KOPT-K1 (cell line): ENCODE results near the gene CHCHD3.
"Not testable (repeated sequence)": the region's sequence is repeated elsewhere in the genome, so short reads cannot be mapped to it uniquely, and the experiment has no call there.

Source experiments
- H3K27ac ChIP-seq: fragments of 200-600 bp; sonication (generic); 2 replicates; pipeline ENCODE4 v1.5.1; 2016; ENCODE audit warnings: antibody characterized with exemption, mild to moderate bottlenecking, low read depth, low read length; ENCODE audit not compliant: poor library complexity, severe bottlenecking
- H3K36me3 ChIP-seq: fragments of 200-600 bp; sonication (generic); 2 replicates; pipeline ENCODE4 v1.5.1; 2017; ENCODE audit warnings: antibody characterized with exemption, mild to moderate bottlenecking, low read length, moderate library complexity; ENCODE audit not compliant: insufficient read depth
- H3K9me3 ChIP-seq: fragments of 200-600 bp; sonication (generic); 2 replicates; pipeline ENCODE4 v1.5.1; 2017; ENCODE audit warnings: antibody characterized with exemption, low read length, mild to moderate bottlenecking; ENCODE audit not compliant: insufficient read depth, poor library complexity, severe bottlenecking

Gene CHCHD3

DNA sequence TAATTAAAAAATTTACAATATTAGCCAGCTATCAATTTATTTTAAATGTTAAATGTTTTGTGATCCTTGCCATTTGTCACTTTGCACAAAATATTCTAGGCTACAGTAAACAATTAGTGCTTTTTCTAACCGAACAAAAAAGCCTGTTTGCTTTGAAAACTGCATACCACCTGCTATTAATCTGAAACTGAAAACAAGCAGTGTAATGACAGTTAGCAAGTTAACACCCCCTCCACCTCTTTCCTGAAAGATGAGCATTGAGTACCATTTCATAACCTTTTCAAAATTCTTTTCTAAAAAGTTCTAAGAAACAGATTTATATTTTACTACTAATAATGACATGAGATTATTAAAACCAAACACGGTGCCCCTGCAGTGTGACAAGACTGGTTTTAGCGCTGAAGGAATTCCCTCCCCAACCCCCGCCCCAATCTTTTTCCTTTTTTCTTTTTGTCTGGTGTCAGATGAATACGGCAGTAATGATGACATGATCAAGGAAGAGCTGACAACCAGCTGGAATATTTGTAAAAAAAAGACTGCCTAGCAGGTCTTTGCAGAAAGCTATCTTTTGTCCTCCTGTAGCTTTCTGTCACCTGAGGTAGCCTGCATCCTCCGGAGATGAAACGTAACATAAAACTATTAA is 175.6 kb downstream of the CHCHD3 start:
- Histone ChIP-seq H3K36me3 (peaks cover 21% of the 10 kb centered on the region), H3K9me3 (peaks cover 7% of the 10 kb centered on the region), H3K27ac (no peak overlapping the region)

GRCh38 chr7:132905136-132905535 is 176.8 kb downstream of the CHCHD3 start:
- not testable (repeated sequence) for H3K9me3 ChIP-seq, H3K27ac ChIP-seq
- peaks cover 18% of the 10 kb centered on the region for H3K36me3 ChIP-seq

GRCh38 chr7:132904209-132904608 is 177.7 kb downstream of the CHCHD3 start:
- peaks cover 7% of the 10 kb centered on the region for H3K9me3 ChIP-seq
- H3K27ac ChIP-seq: no peak overlapping the region
- H3K36me3 ChIP-seq: peaks cover 18% of the 10 kb centered on the region

- H3K36me3 ChIP-seq: peaks cover 23% of the 10 kb centered on the region
- not testable (repeated sequence) for H3K9me3 ChIP-seq, H3K27ac ChIP-seq
Measured at GRCh38 chr7:132902294-132902693, 179.6 kb downstream of the CHCHD3 start.

GRCh38 chr7:132901241-132901640 is 180.6 kb downstream of the CHCHD3 start:
- Histone ChIP-seq H3K36me3 (peaks cover 27% of the 10 kb centered on the region), H3K9me3 (peaks cover 7% of the 10 kb centered on the region), H3K27ac (no peak overlapping the region)

- H3K36me3 ChIP-seq: peaks cover 28% of the 10 kb centered on the region
- H3K9me3 ChIP-seq: peaks cover 11% of the 10 kb centered on the region
- H3K27ac ChIP-seq: no peak overlapping the region
Measured at GRCh38 chr7:132899833-132900232, 182.1 kb downstream of the CHCHD3 start.

DNA sequence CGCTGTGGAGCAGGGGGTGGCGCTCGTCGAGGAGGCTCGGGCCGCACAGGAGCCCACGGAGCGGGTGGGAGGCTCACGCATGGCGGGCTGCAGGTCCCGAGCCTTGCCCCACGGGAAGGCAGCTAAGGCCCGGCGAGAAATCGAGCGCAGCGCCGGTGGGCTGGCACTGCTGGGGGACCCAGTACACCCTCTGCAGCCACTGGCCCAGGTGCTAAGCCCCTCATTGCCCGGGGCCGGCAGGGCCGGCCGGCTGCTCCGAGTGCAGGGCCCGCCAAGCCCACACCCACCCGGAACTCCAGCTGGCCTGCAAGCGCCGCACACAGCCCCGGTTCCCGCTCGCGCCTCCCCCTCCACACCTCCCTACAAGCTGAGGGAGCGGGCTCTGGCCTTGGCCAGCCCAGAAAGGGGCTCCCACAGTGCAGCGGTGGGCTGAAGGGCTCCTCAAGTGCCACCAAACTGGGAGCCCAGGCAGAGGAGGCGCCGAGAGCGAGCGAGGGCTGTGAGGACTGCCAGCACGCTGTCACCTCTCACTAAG is 183.2 kb downstream of the CHCHD3 start:
- H3K27ac ChIP-seq: not testable (repeated sequence)

DNA sequence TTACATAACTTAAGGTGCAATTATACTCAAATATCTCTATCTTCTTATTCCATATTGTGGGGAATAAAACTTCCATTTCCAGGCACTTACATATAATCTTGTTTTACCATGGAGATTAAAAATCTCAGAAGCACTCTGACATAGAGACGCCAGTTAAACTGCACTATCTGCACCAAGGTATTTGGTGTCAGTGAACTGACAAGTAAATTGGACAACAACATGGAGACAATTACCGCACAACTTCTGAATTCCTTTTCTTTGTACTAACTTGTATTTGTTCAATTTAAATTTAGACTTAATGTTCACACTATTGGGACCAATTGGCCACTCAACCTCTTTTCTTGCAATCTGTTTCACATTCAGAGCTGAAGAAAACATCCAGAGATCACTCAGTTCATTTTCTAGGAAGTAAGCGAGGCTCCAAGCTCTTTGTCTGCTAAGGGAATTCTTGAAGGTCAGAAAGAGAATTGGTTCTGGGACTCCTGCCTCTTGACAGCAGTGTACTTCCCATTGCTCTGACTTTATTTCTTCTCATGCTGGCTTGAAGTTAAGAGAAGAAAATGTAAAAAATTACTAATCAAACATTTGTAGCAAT is 184.7 kb downstream of the CHCHD3 start:
- peaks cover 34% of the 10 kb centered on the region for H3K36me3 ChIP-seq
- peaks cover 30% of the 10 kb centered on the region for H3K9me3 ChIP-seq
- no peak overlapping the region for H3K27ac ChIP-seq

More for the DNA sequence above, 183.2 kb downstream of the CHCHD3 start:
- H3K36me3 ChIP-seq: peaks cover 30% of the 10 kb centered on the region
- peaks cover 23% of the 10 kb centered on the region for H3K9me3 ChIP-seq

GRCh38 chr7:132895231-132895630 is 186.7 kb downstream of the CHCHD3 start:
- Histone ChIP-seq H3K27ac (no peak overlapping the region), H3K36me3 (peaks cover 34% of the 10 kb centered on the region), H3K9me3 (peaks cover 30% of the 10 kb centered on the region)

- no peak overlapping the region for H3K27ac ChIP-seq
- peaks cover 34% of the 10 kb centered on the region for H3K36me3 ChIP-seq
- H3K9me3 ChIP-seq: peaks cover 30% of the 10 kb centered on the region
Measured at GRCh38 chr7:132893560-132893959, 188.3 kb downstream of the CHCHD3 start.

DNA sequence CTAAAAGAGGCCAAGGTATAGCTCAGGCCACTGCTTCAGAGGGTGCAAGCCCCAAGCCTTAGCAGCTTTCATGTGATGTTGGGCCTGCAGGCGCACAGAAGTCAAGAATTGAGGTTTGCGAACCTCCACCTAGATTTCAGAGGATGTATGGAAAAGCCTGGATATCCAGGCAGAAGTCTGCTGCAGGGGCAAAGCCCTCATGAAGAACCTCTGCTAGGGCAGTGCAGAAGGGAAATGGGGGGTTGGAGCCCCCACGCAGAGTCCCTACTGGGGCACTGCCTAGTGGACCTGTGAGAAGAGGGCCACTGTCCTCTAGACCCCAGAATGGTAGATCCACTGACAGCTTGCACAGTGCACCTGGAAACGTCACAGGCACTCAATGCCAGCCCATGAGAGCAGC is 189.1 kb downstream of the CHCHD3 start:
- H3K9me3 ChIP-seq: peaks cover 30% of the 10 kb centered on the region
- H3K27ac ChIP-seq: not testable (repeated sequence)
- peaks cover 33% of the 10 kb centered on the region for H3K36me3 ChIP-seq

GRCh38 chr7:132891554-132891953 is 190.3 kb downstream of the CHCHD3 start:
- Histone ChIP-seq H3K36me3 (peaks cover 24% of the 10 kb centered on the region), H3K9me3 (peaks cover 30% of the 10 kb centered on the region), H3K27ac (no peak overlapping the region)

DNA sequence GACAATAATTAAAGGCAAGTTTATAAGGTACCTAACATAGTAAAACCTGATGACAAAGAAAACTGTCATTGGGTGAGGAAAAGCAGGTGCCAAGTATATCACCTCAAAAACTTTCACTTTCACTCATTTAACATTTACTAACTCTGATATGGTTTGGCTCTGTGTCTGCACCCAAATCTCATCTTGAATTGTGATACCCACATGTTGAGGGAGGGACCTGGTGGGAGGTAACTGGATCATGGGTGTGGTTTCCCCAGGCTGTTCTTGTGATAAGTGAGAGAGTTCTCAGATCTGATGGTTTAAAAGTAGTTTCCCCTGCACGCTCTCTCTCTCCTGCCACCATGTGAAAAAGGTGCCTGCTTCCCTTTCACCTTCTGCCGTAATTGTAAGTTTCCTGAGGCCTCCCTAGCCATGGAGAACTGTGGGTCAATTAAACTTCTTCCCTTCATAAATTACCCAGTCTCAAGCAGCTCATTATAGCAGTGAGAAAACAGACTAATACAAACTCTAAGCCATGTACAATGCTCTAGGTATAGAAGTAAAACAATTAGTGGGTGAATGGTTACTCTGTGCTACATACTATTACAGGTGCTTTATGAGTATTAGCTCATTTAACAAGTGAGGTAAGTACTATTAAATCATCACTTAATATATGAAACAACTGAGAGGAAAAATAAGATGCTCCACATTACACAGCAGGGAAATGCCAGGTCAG is 199.0 kb downstream of the CHCHD3 start:
- H3K9me3 ChIP-seq: no peaks in the 10 kb centered on the region
- peaks cover 26% of the 10 kb centered on the region for H3K36me3 ChIP-seq
- H3K27ac ChIP-seq: no peak overlapping the region

GRCh38 chr7:132881317-132881716 is 200.6 kb downstream of the CHCHD3 start:
- Histone ChIP-seq H3K36me3 (peaks cover 26% of the 10 kb centered on the region), H3K9me3 (no peaks in the 10 kb centered on the region), H3K27ac (no peak overlapping the region)

DNA sequence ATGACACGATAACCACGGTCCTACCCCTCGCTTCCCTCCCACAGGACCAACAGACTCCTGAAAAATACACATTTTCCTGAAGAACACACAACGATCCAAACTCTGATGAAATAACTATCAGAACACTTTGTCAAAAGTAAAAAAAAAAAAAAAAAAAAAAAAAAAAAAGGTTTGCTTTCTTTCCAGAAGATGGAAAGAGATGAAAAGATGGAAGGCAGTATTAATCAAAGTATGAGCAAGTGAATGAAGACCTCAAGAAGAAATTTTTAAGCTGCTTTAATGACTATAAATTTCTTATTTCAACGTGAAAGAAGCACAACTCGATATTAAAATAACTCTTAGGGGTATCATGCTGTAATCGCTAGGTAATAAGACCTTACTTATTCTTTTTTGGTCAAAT is 202.3 kb downstream of the CHCHD3 start:
- Histone ChIP-seq H3K27ac (no peak overlapping the region), H3K9me3 (no peaks in the 10 kb centered on the region), H3K36me3 (peaks cover 21% of the 10 kb centered on the region)
